ENCODE results near the gene HAGHL.

The HAGHL gene

GRCh38 chr16:694187-694862 lies 32.6 kb upstream of the HAGHL start:
- Histone ChIP-seq H3K9me3 (ENCODE audit: severe bottlenecking) (no peaks in the 10 kb centered on the region), H3K27ac (no peak overlapping the region), H3K36me3 (peaks cover 11% of the 10 kb centered on the region), H3K27me3 (ENCODE audit: insufficient read depth, low read depth, severe bottlenecking) (no peaks in the 10 kb centered on the region), H3K4me3 (ENCODE audit: low read depth, low read length) (no peak overlapping the region)
- DNase-seq = no peak
- no peak for TF ChIP-seq CTCF (IDR thresholded peaks at IDR 0.05; ENCODE audit: low read depth, low read length)

GRCh38 chr16:694863-695354 lies 32.0 kb upstream of the HAGHL start:
- H3K27ac ChIP-seq = no peak overlapping the region
- no peak for TF ChIP-seq CTCF (IDR thresholded peaks at IDR 0.05; ENCODE audit: low read depth, low read length)
- no peak for DNase-seq
- no peak overlapping the region for H3K4me3 ChIP-seq (ENCODE audit: low read depth, low read length)
- H3K27me3 ChIP-seq (ENCODE audit: insufficient read depth, low read depth, severe bottlenecking) = no peaks in the 10 kb centered on the region
- H3K9me3 ChIP-seq (ENCODE audit: severe bottlenecking) = no peaks in the 10 kb centered on the region
- H3K36me3 ChIP-seq = peaks cover 11% of the 10 kb centered on the region

- TF ChIP-seq CTCF (IDR thresholded peaks at IDR 0.05; ENCODE audit: low read depth, low read length) = no peak
- Histone ChIP-seq H3K9me3 (ENCODE audit: severe bottlenecking) (no peaks in the 10 kb centered on the region), H3K27ac (no peak overlapping the region), H3K36me3 (peaks cover 11% of the 10 kb centered on the region), H3K27me3 (ENCODE audit: insufficient read depth, low read depth, severe bottlenecking) (no peaks in the 10 kb centered on the region), H3K4me3 (ENCODE audit: low read depth, low read length) (no peak overlapping the region)
- DNase-seq = no peak
These were observed 31.4 kb upstream of the HAGHL start for GRCh38 chr16:695355-696089.

GRCh38 chr16:698911-699671 lies 27.8 kb upstream of the HAGHL start:
- no peaks in the 10 kb centered on the region for H3K27me3 ChIP-seq (ENCODE audit: insufficient read depth, low read depth, severe bottlenecking)
- TF ChIP-seq CTCF (IDR thresholded peaks at IDR 0.05; ENCODE audit: low read depth, low read length) = no peak
- DNase-seq = no peak
- H3K4me3 ChIP-seq (ENCODE audit: low read depth, low read length) = no peak overlapping the region
- no peaks in the 10 kb centered on the region for H3K9me3 ChIP-seq (ENCODE audit: severe bottlenecking)
- peaks cover 23% of the 10 kb centered on the region for H3K36me3 ChIP-seq
- H3K27ac ChIP-seq = no peak overlapping the region

- H3K4me3 ChIP-seq (ENCODE audit: low read depth, low read length) = no peak overlapping the region
These were observed 26.0 kb upstream of the HAGHL start for GRCh38 chr16:700684-701584.

More at GRCh38 chr16:700684-701584, 26.0 kb upstream of the HAGHL start:
- no peak for DNase-seq
- H3K36me3 ChIP-seq = peaks cover 18% of the 10 kb centered on the region
- TF ChIP-seq CTCF (IDR thresholded peaks at IDR 0.05; ENCODE audit: low read depth, low read length) = no peak
- no peak overlapping the region for H3K27ac ChIP-seq
- H3K27me3 ChIP-seq (ENCODE audit: insufficient read depth, low read depth, severe bottlenecking) = no peaks in the 10 kb centered on the region
- no peaks in the 10 kb centered on the region for H3K9me3 ChIP-seq (ENCODE audit: severe bottlenecking)
